Gastrocnemius medialis (tissue), 4 donors: ENCODE measurements around the gene CST9L.

Experiments used
- POLR2A ChIP-seq, 2 donors: fragments of 450-650 bp; IDR thresholded peaks; one replicate each; pipeline ENCODE4 v1.6.1; 2017; ENCODE audit warnings: antibody characterized with exemption in 2 of 2, mild to moderate bottlenecking in 2 of 2, moderate library complexity in 2 of 2
- TF ChIP-seq, protein P1 (sequence below), 5 experiments: fragments of 450-650 bp in 3 of 5; fragments of 200-600 bp in 2 of 5; sonication (generic) in 2 of 5; IDR thresholded peaks in 4 of 5; conservative IDR thresholded peaks in 1 of 5; 1 replicate in 4 of 5; 2 replicates in 1 of 5; pipeline ENCODE4 v1.5.1; 2016 to 2019; ENCODE audit warnings: antibody characterized with exemption in 5 of 5, mild to moderate bottlenecking in 3 of 5, moderate library complexity in 3 of 5

DNA sequence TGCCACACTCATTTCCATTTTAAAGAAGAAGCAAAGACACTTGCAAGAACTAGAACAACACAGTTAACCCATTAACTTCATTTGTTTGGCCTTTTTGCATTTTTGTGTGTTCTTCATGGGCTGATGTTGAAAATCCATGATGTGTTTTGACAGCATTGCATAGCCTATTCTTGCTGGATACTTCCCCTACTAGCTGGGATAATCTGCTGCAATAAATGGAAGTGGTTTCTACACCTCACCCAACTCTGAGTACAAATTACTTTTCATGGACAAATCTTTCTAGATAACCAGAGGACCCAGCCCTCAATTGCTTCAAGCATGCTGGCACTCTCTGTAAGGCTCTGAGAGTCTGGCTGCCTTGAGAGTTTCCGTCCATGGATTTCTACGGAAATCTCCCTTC is 26.5 kb downstream of the CST9L start:
- TF ChIP-seq POLR2A (IDR thresholded peaks at IDR 0.05): no peak
- TF ChIP-seq, protein P1, sequence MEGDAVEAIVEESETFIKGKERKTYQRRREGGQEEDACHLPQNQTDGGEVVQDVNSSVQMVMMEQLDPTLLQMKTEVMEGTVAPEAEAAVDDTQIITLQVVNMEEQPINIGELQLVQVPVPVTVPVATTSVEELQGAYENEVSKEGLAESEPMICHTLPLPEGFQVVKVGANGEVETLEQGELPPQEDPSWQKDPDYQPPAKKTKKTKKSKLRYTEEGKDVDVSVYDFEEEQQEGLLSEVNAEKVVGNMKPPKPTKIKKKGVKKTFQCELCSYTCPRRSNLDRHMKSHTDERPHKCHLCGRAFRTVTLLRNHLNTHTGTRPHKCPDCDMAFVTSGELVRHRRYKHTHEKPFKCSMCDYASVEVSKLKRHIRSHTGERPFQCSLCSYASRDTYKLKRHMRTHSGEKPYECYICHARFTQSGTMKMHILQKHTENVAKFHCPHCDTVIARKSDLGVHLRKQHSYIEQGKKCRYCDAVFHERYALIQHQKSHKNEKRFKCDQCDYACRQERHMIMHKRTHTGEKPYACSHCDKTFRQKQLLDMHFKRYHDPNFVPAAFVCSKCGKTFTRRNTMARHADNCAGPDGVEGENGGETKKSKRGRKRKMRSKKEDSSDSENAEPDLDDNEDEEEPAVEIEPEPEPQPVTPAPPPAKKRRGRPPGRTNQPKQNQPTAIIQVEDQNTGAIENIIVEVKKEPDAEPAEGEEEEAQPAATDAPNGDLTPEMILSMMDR (IDR thresholded peaks at IDR 0.05 in 4 of 5, conservative IDR thresholded peaks at IDR 0.05 in 1 of 5): no peak
